H9 (cell line): Measurements from ENCODE around the gene TMBIM1. TPM values are rescaled to one million over a fixed set of nuclear protein-coding genes. Genes with fewer than 3 reads are reported as not detected.

ENCODE experiments used
- DNase-seq: peaks from one replicate; pipeline ENCODE4 v3.0.0-alpha.2; 2017
- H2AFZ ChIP-seq: one replicate; pipeline ENCODE4 v1.6.1; 2013; ENCODE audit warnings: mild to moderate bottlenecking, low read length, control low read depth, moderate library complexity
- H2AK5ac ChIP-seq: 2 replicates; pipeline ENCODE4 v1.6.1; 2013; ENCODE audit warnings: low read length, control low read depth, mixed read lengths; ENCODE audit not compliant: insufficient read length
- H2BK120ac ChIP-seq: one replicate; pipeline ENCODE4 v1.6.1; 2013; ENCODE audit warnings: low read depth, mild to moderate bottlenecking, low read length, control low read depth, inconsistent platforms; ENCODE audit not compliant: poor library complexity, severe bottlenecking
- H2BK12ac ChIP-seq: 2 replicates; pipeline ENCODE4 v1.6.1; 2013; ENCODE audit warnings: low read length, control low read depth, mixed read lengths, low read depth; ENCODE audit not compliant: insufficient read length
- H2BK15ac ChIP-seq: 2 replicates; pipeline ENCODE4 v1.6.1; 2013; ENCODE audit warnings: low read depth, low read length, control low read depth
- H2BK20ac ChIP-seq: one replicate; pipeline ENCODE4 v1.6.1; 2013; ENCODE audit warnings: low read depth, mild to moderate bottlenecking, low read length, control low read depth, inconsistent platforms; ENCODE audit not compliant: poor library complexity, severe bottlenecking
- H2BK5ac ChIP-seq: 2 replicates; pipeline ENCODE4 v1.6.1; 2013; ENCODE audit warnings: low read length, control low read depth, mixed read lengths; ENCODE audit not compliant: insufficient read length
- H3K14ac ChIP-seq: 2 replicates; pipeline ENCODE4 v1.6.1; 2013; ENCODE audit warnings: low read length, control low read depth; ENCODE audit not compliant: insufficient read depth
- H3K18ac ChIP-seq: 2 replicates; pipeline ENCODE4 v1.6.1; 2013; ENCODE audit warnings: low read depth, mild to moderate bottlenecking, mixed read lengths, low read length, control low read depth; ENCODE audit not compliant: insufficient read length
- H3K23ac ChIP-seq: 2 replicates; pipeline ENCODE4 v1.6.1; 2013; ENCODE audit warnings: low read length, control low read depth, mixed read lengths, low read depth; ENCODE audit not compliant: insufficient read length
- H3K23me2 ChIP-seq: 2 replicates; pipeline ENCODE4 v1.6.1; 2013; ENCODE audit warnings: low read depth, mild to moderate bottlenecking, mixed read lengths, low read length, control low read depth; ENCODE audit not compliant: insufficient read length, poor library complexity, severe bottlenecking
- H3K27ac ChIP-seq: 2 replicates; pipeline ENCODE4 v1.5.1; 2013; ENCODE audit warnings: low read length, control low read depth, mixed read lengths, low read depth; ENCODE audit not compliant: insufficient read length
- H3K27me3 ChIP-seq: 2 replicates; pipeline ENCODE4 v1.6.1; 2013; ENCODE audit warnings: low read length, control low read depth, inconsistent platforms; ENCODE audit not compliant: insufficient read depth
- H3K4ac ChIP-seq: 2 replicates; pipeline ENCODE4 v1.6.1; 2013; ENCODE audit warnings: low read depth, mild to moderate bottlenecking, control low read depth, inconsistent platforms, low read length, moderate library complexity
- H3K4me1 ChIP-seq: 2 replicates; pipeline ENCODE4 v1.6.1; 2013; ENCODE audit warnings: low read length, control low read depth, inconsistent platforms; ENCODE audit not compliant: insufficient read depth
- H3K4me2 ChIP-seq: 2 replicates; pipeline ENCODE4 v1.6.1; 2013; ENCODE audit warnings: low read length, control low read depth, mixed read lengths; ENCODE audit not compliant: insufficient read length, insufficient read depth
- H3K56ac ChIP-seq: 2 replicates; pipeline ENCODE4 v1.6.1; 2013; ENCODE audit warnings: low read depth, mild to moderate bottlenecking, mixed read lengths, low read length, control low read depth; ENCODE audit not compliant: insufficient read length
- H3K79me1 ChIP-seq: 2 replicates; pipeline ENCODE4 v1.6.1; 2013; ENCODE audit warnings: low read depth, mild to moderate bottlenecking, moderate library complexity, low read length, control low read depth, inconsistent platforms; ENCODE audit not compliant: insufficient read depth, poor library complexity, severe bottlenecking
- H3K79me2 ChIP-seq: 2 replicates; pipeline ENCODE4 v1.6.1; 2013; ENCODE audit warnings: low read length, control low read depth, inconsistent platforms; ENCODE audit not compliant: insufficient read depth
- H3K9ac ChIP-seq: 2 replicates; pipeline ENCODE4 v1.6.1; 2013; ENCODE audit warnings: low read length, control low read depth, mixed read lengths; ENCODE audit not compliant: insufficient read length; ENCODE audit errors: extremely low read depth
- H3K9me3 ChIP-seq: one replicate; pipeline ENCODE4 v1.6.1; 2013; ENCODE audit warnings: low read depth, low read length, inconsistent platforms; ENCODE audit not compliant: control insufficient read depth
- H3T11ph ChIP-seq: one replicate; pipeline ENCODE4 v1.6.1; 2013; ENCODE audit warnings: mild to moderate bottlenecking, low read length, control low read depth, inconsistent platforms
- H4K20me1 ChIP-seq: one replicate; pipeline ENCODE4 v1.6.1; 2013; ENCODE audit not compliant: control insufficient read depth, insufficient read length, insufficient read depth
- H4K5ac ChIP-seq: 2 replicates; pipeline ENCODE4 v1.6.1; 2013; ENCODE audit warnings: low read depth, mild to moderate bottlenecking, mixed read lengths, low read length, control low read depth; ENCODE audit not compliant: insufficient read length
- H4K8ac ChIP-seq: replicated peaks from 2 replicates; pipeline ENCODE4 v1.6.1; 2013; ENCODE audit warnings: low read length, control low read depth, mixed read lengths, low read depth; ENCODE audit not compliant: insufficient read length
- H4K91ac ChIP-seq: 2 replicates; pipeline ENCODE4 v1.6.1; 2013; ENCODE audit warnings: low read depth, mild to moderate bottlenecking, moderate library complexity, mixed read lengths, low read length, control low read depth; ENCODE audit not compliant: insufficient read length
- H3K27ac Mint-ChIP-seq, 3 experiments: 2 replicates in 2 of 3; 3 replicates in 1 of 3; pipeline ENCODE4 v1.8.0; 2020 to 2021; ENCODE audit warnings: mixed read lengths in 3 of 3, mild to moderate bottlenecking in 1 of 3, moderate library complexity in 1 of 3
- H3K27me3 Mint-ChIP-seq: 2 replicates; pipeline ENCODE4 v1.8.0; 2021; ENCODE audit warnings: low read depth, mild to moderate bottlenecking, moderate library complexity, mixed read lengths
- H3K36me3 Mint-ChIP-seq, 3 experiments: 2 replicates in 2 of 3; 3 replicates in 1 of 3; pipeline ENCODE4 v1.8.0; 2020 to 2021; ENCODE audit warnings: low read depth in 3 of 3, mixed read lengths in 3 of 3; ENCODE audit not compliant: insufficient read depth in 1 of 3
- H3K4me1 Mint-ChIP-seq, 2 experiments: 2 replicates each; pipeline ENCODE4 v1.8.0; 2020; ENCODE audit warnings: mixed read lengths in 2 of 2
- H3K4me3 Mint-ChIP-seq, 2 experiments: 2 replicates in 1 of 2; 3 replicates in 1 of 2; pipeline ENCODE4 v1.8.0; 2020 to 2021; ENCODE audit warnings: mild to moderate bottlenecking in 2 of 2, mixed read lengths in 2 of 2, moderate library complexity in 1 of 2
- H3K9me3 Mint-ChIP-seq, 2 experiments: 2 replicates in 1 of 2; 3 replicates in 1 of 2; pipeline ENCODE4 v1.8.0; 2020; ENCODE audit warnings: mild to moderate bottlenecking in 2 of 2, mixed read lengths in 2 of 2, moderate library complexity in 1 of 2
- CTCF ChIP-seq: fragments of 200-600 bp; sonication (generic); conservative IDR thresholded peaks from 3 replicates; pipeline ENCODE4 v1.8.0; 2021; ENCODE audit warnings: antibody characterized with exemption, mild to moderate bottlenecking
- WGBS: extraction: QIAGEN DNeasy Blood & Tissue Kit; methylation state at CpG from one replicate; pipeline ENCODE4 v1.1.7; 2013; ENCODE audit warnings: missing lambda C conversion rate, low lambda C conversion rate, mixed read lengths; ENCODE audit not compliant: insufficient read length; ENCODE audit errors: extremely low coverage; 5-methylcytosine and 5-hydroxymethylcytosine counted together
- total RNA-seq: library from RNA; stranded (reverse); gene quantifications from 2 replicates; pipeline ENCODE4 v1.2.1, GENCODE V29; 2021

TMBIM1 gene
- total RNA-seq, 1 experiment from 2014 or later, result 17.4 TPM

GRCh38 chr2:218310853-218311540 is 18.7 kb upstream of the TMBIM1 start:
- no peak overlapping the region for H3K4me2 ChIP-seq
- H2BK20ac ChIP-seq, result no peak overlapping the region
- H3K18ac ChIP-seq, result no peak overlapping the region
- H4K5ac ChIP-seq, result no peak overlapping the region
- H3K4me3 Mint-ChIP-seq, result no peak overlapping the region
- H3K36me3 Mint-ChIP-seq, result no peaks in the 10 kb centered on the region
- TF ChIP-seq CTCF, result no peak
- H2BK12ac ChIP-seq, result no peak overlapping the region
- DNase-seq, result no peak
- H3K9me3 ChIP-seq, result no peaks in the 10 kb centered on the region
- H2BK5ac ChIP-seq, result no peak overlapping the region
- no peak overlapping the region for H3K56ac ChIP-seq
- H3K27me3 Mint-ChIP-seq, result no peaks in the 10 kb centered on the region; the same call in none of the 2 replicates
- no peak overlapping the region for H2BK120ac ChIP-seq
- no peak overlapping the region for H3K14ac ChIP-seq
- no peaks in the 10 kb centered on the region for H3K23me2 ChIP-seq
- no peak overlapping the region for H3K23ac ChIP-seq
- no peak overlapping the region for H3K4ac ChIP-seq
- H4K91ac ChIP-seq, result no peak overlapping the region
- H2BK15ac ChIP-seq, result no peak overlapping the region
- H3K27ac ChIP-seq, result no peak overlapping the region
- peaks cover 2 to 9% of the 10 kb centered on the region in 2 experiments; a peak in 2 of 4 replicates for H3K4me1 Mint-ChIP-seq
- no peak overlapping the region for H3K27ac Mint-ChIP-seq
- H2AFZ ChIP-seq, result no peak overlapping the region
- H3K79me2 ChIP-seq, result no peaks in the 10 kb centered on the region
- no peak overlapping the region for H3T11ph ChIP-seq
- H3K27me3 ChIP-seq, result no peaks in the 10 kb centered on the region
- H3K9ac ChIP-seq, result no peak overlapping the region
- peaks cover 0 to 3% of the 10 kb centered on the region in 2 experiments; a peak in 1 of 5 replicates for H3K9me3 Mint-ChIP-seq
- no peaks in the 10 kb centered on the region for H3K4me1 ChIP-seq
- H2AK5ac ChIP-seq, result no peak overlapping the region
- no peaks in the 10 kb centered on the region for H4K20me1 ChIP-seq
- no CpG with 5 or more reads among the region's 11 CpGs for WGBS
- H4K8ac ChIP-seq, result no peak overlapping the region
- no peaks in the 10 kb centered on the region for H3K79me1 ChIP-seq
